OCI-LY7 (cell line): ENCODE data around the gene NECAB2. TPM values are rescaled to one million over a fixed set of nuclear protein-coding genes. Genes with fewer than 3 reads are reported as not detected.

Experiments used
- BruUV-seq: library from RNA; stranded (reverse); fragments of 400-500 nt; replicated peaks from 2 replicates; lab custom pipeline; 2021; lab: Mats Ljungman, UMichigan
- CTCF ChIA-PET: fragments of 300-600 bp; sonication (Branson Sonifier 250); formaldehyde crosslinking; loops from one replicate; lab custom pipeline; 2022; ENCODE audit warnings: antibody characterized with exemption; ENCODE audit not compliant: unreplicated experiment; lab: Charles Lee
- POLR2A ChIA-PET: fragments of 300-600 bp; sonication (Branson Sonifier 250); formaldehyde crosslinking; loops from one replicate; lab custom pipeline; 2022; ENCODE audit warnings: antibody characterized with exemption; lab: Charles Lee
- DNase-seq: peaks from one replicate; pipeline ENCODE4 v3.0.0-alpha.2; 2015; ENCODE audit warnings: low spot score
- H2AFZ ChIP-seq: fragments of 200-600 bp; sonication (generic), shearing (Covaris generic); 2 replicates; pipeline ENCODE4 v1.6.1; 2014; ENCODE audit warnings: mild to moderate bottlenecking, antibody characterized with exemption, low read length, moderate library complexity
- H3K27ac ChIP-seq: fragments of 200-600 bp; sonication (generic); 2 replicates; pipeline ENCODE4 v1.5.1; 2014; ENCODE audit warnings: mixed run types, low read depth, mild to moderate bottlenecking, moderate library complexity, low read length, inconsistent platforms; ENCODE audit not compliant: poor library complexity, severe bottlenecking
- H3K36me3 ChIP-seq: fragments of 200-600 bp; sonication (generic); 2 replicates; pipeline ENCODE4 v1.6.1; 2014; ENCODE audit warnings: mild to moderate bottlenecking, antibody characterized with exemption, low read length, moderate library complexity, mixed read lengths; ENCODE audit not compliant: insufficient read depth
- H3K4me1 ChIP-seq: fragments of 200-600 bp; sonication (generic); 2 replicates; pipeline ENCODE4 v1.5.1; 2014; ENCODE audit warnings: mild to moderate bottlenecking, low read length; ENCODE audit not compliant: insufficient read depth, poor library complexity, severe bottlenecking
- H3K4me2 ChIP-seq: fragments of 200-600 bp; sonication (generic); 2 replicates; pipeline ENCODE4 v1.6.1; 2014; ENCODE audit warnings: mild to moderate bottlenecking, low read length
- H3K4me3 ChIP-seq: fragments of 200-600 bp; sonication (generic); 2 replicates; pipeline ENCODE4 v1.5.1; 2014; ENCODE audit warnings: mild to moderate bottlenecking, low read depth, low read length; ENCODE audit not compliant: poor library complexity, severe bottlenecking
- H3K79me2 ChIP-seq: fragments of 200-600 bp; sonication (generic); 2 replicates; pipeline ENCODE4 v1.6.1; 2016; ENCODE audit warnings: low read depth, mild to moderate bottlenecking, low read length, moderate library complexity, mixed read lengths; ENCODE audit not compliant: insufficient read depth
- H3K9me2 ChIP-seq: fragments of 200-600 bp; sonication (generic); 2 replicates; pipeline ENCODE4 v1.6.1; 2016; ENCODE audit warnings: mild to moderate bottlenecking, low read length, mixed read lengths; ENCODE audit not compliant: insufficient read depth
- H3K9me3 ChIP-seq: fragments of 200-600 bp; sonication (generic); 2 replicates; pipeline ENCODE4 v1.6.1; 2014; ENCODE audit warnings: mild to moderate bottlenecking, mixed run types, low read length, mixed read lengths
- H4K20me1 ChIP-seq: fragments of 200-600 bp; sonication (generic); 2 replicates; pipeline ENCODE4 v1.6.1; 2014; ENCODE audit warnings: mild to moderate bottlenecking, antibody characterized with exemption, low read length, moderate library complexity, mixed read lengths; ENCODE audit not compliant: insufficient read depth
- EZH2phosphoT487 ChIP-seq: fragments of 200-600 bp; sonication (generic); IDR thresholded peaks from 2 replicates; pipeline ENCODE4 v1.6.1; 2018; ENCODE audit warnings: low read depth, borderline replicate concordance, mild to moderate bottlenecking, mixed run types, antibody characterized with exemption, low read length, moderate library complexity, mixed read lengths
- intact Hi-C: fragments of 100-400 bp; cut with micrococcal nuclease; formaldehyde crosslinking; loops from one replicate; pipeline ENCODE4 v1.10.0; 2022; ENCODE audit not compliant: unreplicated experiment
- total RNA-seq, 2 experiments: library from RNA; depleted of rRNA in 1 of 2; stranded (reverse); fragments of >200 nt in 1 of 2; shearing (Covaris generic) in 1 of 2; gene quantifications; 2 replicates each; pipeline ENCODE4 v1.2.3, GENCODE V29; 2014 to 2022
- TF ChIP-seq, protein P1 (sequence below): fragments of 200-600 bp; sonication (generic); conservative IDR thresholded peaks from 2 replicates; pipeline ENCODE4 v1.5.1; 2014; ENCODE audit warnings: mild to moderate bottlenecking, antibody characterized with exemption, low read length, moderate library complexity, mixed read lengths

NECAB2 gene
- total RNA-seq, 2 experiments from 2014 or later = not detected

DNA sequence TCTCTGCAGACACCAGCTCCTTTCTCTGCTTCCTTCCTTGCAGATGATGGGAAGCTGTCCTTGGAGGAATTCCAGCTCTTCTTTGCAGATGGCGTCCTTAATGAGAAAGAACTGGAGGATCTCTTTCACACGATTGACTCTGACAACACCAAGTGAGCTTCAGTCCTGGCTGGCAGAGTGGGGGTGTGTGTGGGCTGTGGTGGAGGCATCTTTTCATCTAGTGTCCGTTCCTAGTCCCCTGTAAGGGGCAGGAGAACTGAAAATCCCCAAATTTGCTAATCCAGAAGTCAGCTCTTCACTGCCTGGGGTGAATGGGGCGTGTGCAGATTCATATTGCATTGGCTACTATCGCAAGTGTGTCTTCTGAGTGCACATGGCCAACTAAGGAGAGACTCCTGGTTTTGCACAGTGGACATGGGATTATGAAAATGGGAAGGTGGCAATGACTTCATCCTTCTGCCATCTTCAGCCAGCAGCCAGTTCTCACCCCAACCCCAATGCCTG lies 10.4 kb downstream of the NECAB2 start:
- DNase-seq = no peak
- no peaks in the 10 kb centered on the region for H3K4me1 ChIP-seq
- no peak overlapping the region for H2AFZ ChIP-seq
- ChIA-PET CTCF (interaction anchor here (0.6 kb wide), 1 partner anchor 53 kb away, joined by 3 read pairs; no protein-coding TSS in a partner anchor), POLR2A (interaction anchor here (0.6 kb wide), 1 partner anchor 155 kb away, joined by 4 read pairs; no protein-coding TSS in a partner anchor)
- no peaks in the 10 kb centered on the region for H3K9me2 ChIP-seq
- intact Hi-C loops = no loop called here
- H3K79me2 ChIP-seq = no peaks in the 10 kb centered on the region
- H3K9me3 ChIP-seq = no peaks in the 10 kb centered on the region
- H3K27ac ChIP-seq = no peak overlapping the region
- H3K4me2 ChIP-seq = no peak overlapping the region
- no peaks in the 10 kb centered on the region for H3K36me3 ChIP-seq
- H3K4me3 ChIP-seq = no peak overlapping the region
- no peaks in the 10 kb centered on the region for H4K20me1 ChIP-seq
- BruUV-seq = no TSS peak
- TF ChIP-seq EZH2phosphoT487 = no peak
- TF ChIP-seq, protein P1, sequence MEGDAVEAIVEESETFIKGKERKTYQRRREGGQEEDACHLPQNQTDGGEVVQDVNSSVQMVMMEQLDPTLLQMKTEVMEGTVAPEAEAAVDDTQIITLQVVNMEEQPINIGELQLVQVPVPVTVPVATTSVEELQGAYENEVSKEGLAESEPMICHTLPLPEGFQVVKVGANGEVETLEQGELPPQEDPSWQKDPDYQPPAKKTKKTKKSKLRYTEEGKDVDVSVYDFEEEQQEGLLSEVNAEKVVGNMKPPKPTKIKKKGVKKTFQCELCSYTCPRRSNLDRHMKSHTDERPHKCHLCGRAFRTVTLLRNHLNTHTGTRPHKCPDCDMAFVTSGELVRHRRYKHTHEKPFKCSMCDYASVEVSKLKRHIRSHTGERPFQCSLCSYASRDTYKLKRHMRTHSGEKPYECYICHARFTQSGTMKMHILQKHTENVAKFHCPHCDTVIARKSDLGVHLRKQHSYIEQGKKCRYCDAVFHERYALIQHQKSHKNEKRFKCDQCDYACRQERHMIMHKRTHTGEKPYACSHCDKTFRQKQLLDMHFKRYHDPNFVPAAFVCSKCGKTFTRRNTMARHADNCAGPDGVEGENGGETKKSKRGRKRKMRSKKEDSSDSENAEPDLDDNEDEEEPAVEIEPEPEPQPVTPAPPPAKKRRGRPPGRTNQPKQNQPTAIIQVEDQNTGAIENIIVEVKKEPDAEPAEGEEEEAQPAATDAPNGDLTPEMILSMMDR = no peak

DNA sequence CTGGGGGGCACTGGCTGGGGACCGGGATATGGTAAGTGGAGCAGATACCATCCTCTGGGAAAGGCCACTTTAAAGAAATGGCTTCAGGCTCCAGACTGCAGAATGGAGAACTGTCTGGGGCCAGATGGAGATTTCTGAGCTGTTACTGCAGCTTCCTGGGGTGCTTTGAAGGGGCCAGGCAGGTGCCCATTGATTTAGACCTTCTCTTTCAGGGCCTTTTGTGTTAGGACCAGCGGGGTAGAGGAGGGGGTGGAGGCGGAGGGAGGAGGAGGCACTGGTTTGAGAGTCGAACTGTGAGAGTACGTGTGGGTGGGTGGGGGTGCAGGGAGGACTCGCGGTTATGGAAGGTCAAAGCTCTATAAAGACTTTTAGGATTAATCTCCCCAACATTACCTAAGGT lies 11.4 kb downstream of the NECAB2 start:
- no peaks in the 10 kb centered on the region for H3K9me2 ChIP-seq
- no peak for TF ChIP-seq EZH2phosphoT487
- TF ChIP-seq, protein P1 = no peak
- no peaks in the 10 kb centered on the region for H4K20me1 ChIP-seq
- CTCF ChIA-PET = no interaction called here
- intact Hi-C loops = no loop called here
- H3K9me3 ChIP-seq = no peaks in the 10 kb centered on the region
- no peaks in the 10 kb centered on the region for H3K79me2 ChIP-seq
- no TSS peak for BruUV-seq
- H3K4me3 ChIP-seq = no peak overlapping the region
- no peaks in the 10 kb centered on the region for H3K4me1 ChIP-seq
- H3K4me2 ChIP-seq = no peak overlapping the region
- POLR2A ChIA-PET = no interaction called here
- H3K27ac ChIP-seq = no peak overlapping the region
- no peaks in the 10 kb centered on the region for H3K36me3 ChIP-seq
- no peak for DNase-seq
- H2AFZ ChIP-seq = no peak overlapping the region

- CTCF ChIA-PET = no interaction called here
These were observed 12.8 kb downstream of the NECAB2 start for GRCh38 chr16:83980794-83981193.

More at GRCh38 chr16:83980794-83981193, 12.8 kb downstream of the NECAB2 start:
- Histone ChIP-seq H3K4me2 (no peak overlapping the region), H3K27ac (no peak overlapping the region), H3K4me3 (no peak overlapping the region), H3K36me3 (no peaks in the 10 kb centered on the region), H3K79me2 (no peaks in the 10 kb centered on the region), H3K4me1 (no peaks in the 10 kb centered on the region), H4K20me1 (no peaks in the 10 kb centered on the region), H3K9me3 (no peaks in the 10 kb centered on the region), H2AFZ (no peak overlapping the region), H3K9me2 (no peaks in the 10 kb centered on the region)
- POLR2A ChIA-PET = no interaction called here
- TF ChIP-seq, protein P1 = no peak
- TF ChIP-seq EZH2phosphoT487 = no peak
- no peak for DNase-seq
- BruUV-seq = no TSS peak
- intact Hi-C loops = no loop called here
